HT-29 (cell line): ENCODE results near the gene CEP70. TPM values are rescaled to one million over a fixed set of nuclear protein-coding genes. Genes with fewer than 3 reads are reported as not detected.
"Not testable (repeated sequence)": the region's sequence is repeated elsewhere in the genome, so short reads cannot be mapped to it uniquely, and the experiment has no call there.

Experiments used
- DNase-seq: peaks from one replicate; pipeline ENCODE4 v3.0.0-alpha.2; 2015; ENCODE audit warnings: low spot score
- total RNA-seq: library from RNA; depleted of rRNA; stranded (reverse); fragments of >200 nt; shearing (Covaris generic); gene quantifications from 2 replicates; pipeline ENCODE4 v1.2.3, GENCODE V29; 2014; rRNA removed

Gene CEP70
- total RNA-seq, 1 experiment from 2014 or later = 5.1 TPM

DNA sequence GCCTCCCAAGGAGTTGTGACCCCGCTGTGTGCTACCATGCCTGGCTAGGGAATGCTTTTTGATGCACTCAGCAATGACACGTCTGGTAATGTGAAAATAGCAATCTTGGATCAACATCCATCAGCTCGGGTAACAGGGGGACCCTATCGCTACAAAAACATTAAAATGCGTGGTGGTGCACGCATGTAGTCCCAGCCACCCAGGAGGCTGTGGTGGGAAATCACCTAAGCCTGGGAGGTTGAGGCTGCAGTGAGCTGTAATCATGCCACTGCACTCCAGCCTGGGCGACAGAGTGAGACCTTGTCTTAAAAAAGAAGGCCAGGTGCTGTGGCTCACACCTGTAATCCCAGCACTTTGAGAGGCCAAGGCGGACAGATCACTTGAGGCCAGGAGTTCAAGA lies 140.1 kb downstream of the CEP70 start:
- not testable (repeated sequence) for DNase-seq

DNA sequence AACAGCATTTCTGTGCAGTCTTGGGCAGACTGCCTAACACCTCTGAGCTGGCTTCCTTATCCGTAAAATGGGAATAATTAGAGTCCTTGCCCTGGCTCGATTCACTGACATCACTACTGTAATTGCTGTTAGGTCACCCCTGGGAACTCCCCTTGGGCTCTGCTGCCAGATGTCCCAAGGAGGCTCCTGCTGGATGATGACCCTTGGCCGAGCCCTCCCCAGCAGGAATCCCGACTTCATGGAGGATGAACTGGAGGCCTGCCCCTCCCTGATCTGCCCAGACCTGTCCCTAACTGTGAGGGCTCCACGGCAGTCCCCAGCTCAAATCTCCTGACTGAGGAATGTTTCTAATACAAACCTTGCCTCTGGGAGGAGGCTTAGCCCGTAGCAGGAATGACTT lies 141.6 kb downstream of the CEP70 start:
- DNase-seq = no peak

GRCh38 chr3:138451595-138452162 lies 142.4 kb downstream of the CEP70 start:
- no peak for DNase-seq

GRCh38 chr3:138450704-138451424 lies 143.2 kb downstream of the CEP70 start:
- DNase-seq = no peak

- no peak for DNase-seq
These were observed 143.9 kb downstream of the CEP70 start for GRCh38 chr3:138450181-138450580.

- DNase-seq = no peak
These were observed 144.6 kb downstream of the CEP70 start for GRCh38 chr3:138449490-138449889.

GRCh38 chr3:138448631-138449030 lies 145.4 kb downstream of the CEP70 start:
- no peak for DNase-seq

- DNase-seq = no peak
These were observed 148.4 kb downstream of the CEP70 start for GRCh38 chr3:138445654-138446053.

DNA sequence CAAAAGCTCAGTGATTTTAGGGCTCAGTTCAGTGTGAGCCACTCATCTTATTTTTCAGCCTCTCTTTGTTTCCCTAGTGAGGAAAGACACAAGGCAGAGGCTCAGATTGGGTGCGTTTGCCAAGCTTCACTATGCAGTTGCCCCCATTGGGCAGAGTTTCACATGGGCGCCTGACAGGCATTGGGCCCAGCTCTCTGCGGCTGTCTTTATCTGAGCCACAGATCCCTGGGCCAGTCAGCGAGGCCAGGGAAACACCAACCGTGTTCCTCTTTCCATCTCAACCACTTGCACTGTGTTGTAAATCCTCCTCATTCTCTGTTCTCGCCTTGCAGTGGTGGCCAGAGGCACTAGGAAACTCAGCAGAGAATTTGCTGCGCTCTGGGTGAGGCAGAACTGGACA lies 148.8 kb downstream of the CEP70 start:
- no peak for DNase-seq

Other genes starting within 250 kb of the CEP70 start
- gene MRAS, start 245.7 kb downstream of the CEP70 start, total RNA-seq = 1.3 and 2.9 TPM in 2 replicates
- not detected in 2 replicates for gene ESYT3, start 159.6 kb downstream of the CEP70 start, total RNA-seq
- 4.2 and 9.1 TPM in 2 replicates for gene FAIM, start 14.5 kb upstream of the CEP70 start, total RNA-seq
- 8.6 and 10.3 TPM in 2 replicates for gene PIK3CB, start 240.7 kb upstream of the CEP70 start, total RNA-seq